HepG2 (cell line): Measurements from ENCODE around the gene DNMT3A.

Source experiments
- EZH2 ChIP-seq: conservative IDR thresholded peaks from 2 replicates; pipeline ENCODE4 v1.6.1; 2012; ENCODE audit warnings: mild to moderate bottlenecking, low read depth, low read length, moderate library complexity
- TF ChIP-seq, protein P1 (sequence below): sonication (generic); formaldehyde crosslinking; IDR thresholded peaks from 2 replicates; pipeline ENCODE4 v1.5.0; 2020; ENCODE audit warnings: mild to moderate bottlenecking, missing genetic modification reagents, moderate library complexity

DNA sequence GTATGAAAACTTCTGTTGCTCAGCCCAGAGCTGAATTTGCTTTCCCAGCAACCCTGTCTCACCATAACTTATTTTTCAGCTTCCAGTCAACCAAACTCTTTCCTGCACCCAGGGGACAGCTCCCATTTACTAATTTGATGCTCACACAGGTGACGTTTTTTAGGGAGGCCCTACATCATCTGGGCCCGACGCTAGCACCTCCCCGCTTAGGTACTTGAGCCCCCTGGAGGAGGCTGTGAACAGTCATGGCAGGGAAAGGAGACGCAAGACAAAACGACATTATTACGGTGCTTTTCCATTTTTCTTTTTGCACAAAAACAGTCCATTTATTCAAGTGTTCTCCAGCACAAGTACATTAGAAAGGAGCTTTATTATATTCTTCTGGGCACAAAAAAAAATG lies 114.1 kb downstream of the DNMT3A start:
- TF ChIP-seq, protein P1, sequence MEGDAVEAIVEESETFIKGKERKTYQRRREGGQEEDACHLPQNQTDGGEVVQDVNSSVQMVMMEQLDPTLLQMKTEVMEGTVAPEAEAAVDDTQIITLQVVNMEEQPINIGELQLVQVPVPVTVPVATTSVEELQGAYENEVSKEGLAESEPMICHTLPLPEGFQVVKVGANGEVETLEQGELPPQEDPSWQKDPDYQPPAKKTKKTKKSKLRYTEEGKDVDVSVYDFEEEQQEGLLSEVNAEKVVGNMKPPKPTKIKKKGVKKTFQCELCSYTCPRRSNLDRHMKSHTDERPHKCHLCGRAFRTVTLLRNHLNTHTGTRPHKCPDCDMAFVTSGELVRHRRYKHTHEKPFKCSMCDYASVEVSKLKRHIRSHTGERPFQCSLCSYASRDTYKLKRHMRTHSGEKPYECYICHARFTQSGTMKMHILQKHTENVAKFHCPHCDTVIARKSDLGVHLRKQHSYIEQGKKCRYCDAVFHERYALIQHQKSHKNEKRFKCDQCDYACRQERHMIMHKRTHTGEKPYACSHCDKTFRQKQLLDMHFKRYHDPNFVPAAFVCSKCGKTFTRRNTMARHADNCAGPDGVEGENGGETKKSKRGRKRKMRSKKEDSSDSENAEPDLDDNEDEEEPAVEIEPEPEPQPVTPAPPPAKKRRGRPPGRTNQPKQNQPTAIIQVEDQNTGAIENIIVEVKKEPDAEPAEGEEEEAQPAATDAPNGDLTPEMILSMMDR (CRISPR knock-in tag) = no peak
- no peak for TF ChIP-seq EZH2
